Small intestine (tissue), 7 donors: Measurements from ENCODE around the gene SYT11. TPM values are rescaled to one million over a fixed set of nuclear protein-coding genes. Genes with fewer than 3 reads are reported as not detected.

ENCODE experiments used
- DNase-seq, 2 donors: peaks; one replicate each; pipeline versions ENCODE4 v3.0.0 to v3.0.0-alpha.2; 2013
- FAIRE-seq: peaks from 2 replicates; lab custom pipeline; 2012; peaks lifted over from hg19 to GRCh38; lab: Jason Lieb, UNC
- H3K27ac ChIP-seq, 3 donors: one replicate each; pipeline ENCODE4 v1.5.1; 2013; ENCODE audit warnings: low read length in 2 of 3, mild to moderate bottlenecking in 2 of 3, control low read depth in 1 of 3, inconsistent platforms in 1 of 3, low read depth in 1 of 3, moderate library complexity in 1 of 3
- H3K27me3 ChIP-seq, 3 donors: one replicate each; pipeline ENCODE4 v1.6.1; 2013; ENCODE audit warnings: low read length in 3 of 3, inconsistent platforms in 1 of 3; ENCODE audit not compliant: control insufficient read depth in 3 of 3, insufficient read depth in 3 of 3
- H3K36me3 ChIP-seq, 3 donors: one replicate each; pipeline ENCODE4 v1.6.1; 2013; ENCODE audit warnings: low read length in 3 of 3, inconsistent platforms in 1 of 3, low read depth in 1 of 3, mild to moderate bottlenecking in 1 of 3, moderate library complexity in 1 of 3; ENCODE audit not compliant: control insufficient read depth in 3 of 3, insufficient read depth in 2 of 3
- H3K4me1 ChIP-seq, 3 donors: one replicate each; pipeline ENCODE4 v1.6.1; 2013; ENCODE audit warnings: low read length in 2 of 3, inconsistent platforms in 1 of 3, low read depth in 1 of 3, mild to moderate bottlenecking in 1 of 3, moderate library complexity in 1 of 3; ENCODE audit not compliant: control insufficient read depth in 3 of 3, insufficient read depth in 2 of 3
- H3K4me3 ChIP-seq, 3 donors: one replicate each; pipeline ENCODE4 v1.5.1; 2013; ENCODE audit warnings: low read length in 3 of 3, control low read depth in 1 of 3, inconsistent platforms in 1 of 3, low read depth in 1 of 3, mild to moderate bottlenecking in 1 of 3, moderate library complexity in 1 of 3
- H3K9me3 ChIP-seq, 2 donors: one replicate each; pipeline ENCODE4 v1.6.1; 2013; ENCODE audit warnings: low read depth in 1 of 2, low read length in 1 of 2; ENCODE audit not compliant: control insufficient read depth in 2 of 2, insufficient read depth in 1 of 2
- WGBS, 3 donors: extraction: QIAGEN DNeasy Blood & Tissue Kit; methylation state at CpG; one replicate each; pipeline ENCODE4 v1.1.7; 2013; 5-methylcytosine and 5-hydroxymethylcytosine counted together
- polyA plus RNA-seq, 4 donors: library from polyadenylated mRNA; stranded (reverse) in 3 of 4; unstranded in 1 of 4; fragments of 200-250 nt in 3 of 4; fragments of 120-200 nt in 1 of 4; gene quantifications; one replicate each; pipeline versions ENCODE4 v1.2.1 to v1.2.3, GENCODE V29; 2013
- donor health status: healthy with polysubstance abuse.
- donor health status: control.
- donor health status: control.
- donor health status: Bipolar disorder and iron deficiency.
- donor health status: healthy.

The SYT11 gene
- polyA plus RNA-seq, 4 donors: 0.54 to 12.9 (median 4.7) TPM; not detected in 1

- H3K4me3 ChIP-seq: peak within 1 kb of the TSS; percentile 68 to 75 (median 72)
- no peaks in the 10 kb centered on the region for H3K9me3 ChIP-seq
- peaks cover 0 to 4% (median 0%) of the 10 kb centered on the region in 3 donors for H3K4me1 ChIP-seq
- peak within 1 kb of the TSS; percentile 79 to 94 (median 91) for H3K27ac ChIP-seq
- H3K36me3 ChIP-seq: peaks cover 4 to 57% (median 28%) of the 10 kb centered on the region in 3 donors
- FAIRE-seq (no peak), DNase-seq (peak; percentile 87 to 93)
- H3K27me3 ChIP-seq: no peaks in the 10 kb centered on the region
- WGBS, 3 donors: 6 to 7% (median 6%) methylated on average over 33 to 34 of the region's 34 CpGs
These were observed 52.0 kb downstream of the SYT11 start, which contains the start of gene RIT1 for GRCh38 chr1:155911156-155912055. TSS of gene RIT1 (minus strand) at chr1:155911349. CDS start at chr1:155910761, 588 bp downstream.

- Histone ChIP-seq H3K36me3 (peaks cover 8 to 50% (median 28%) of the 10 kb centered on the region in 3 donors), H3K9me3 (no peaks in the 10 kb centered on the region), H3K4me1 (peaks cover 0 to 4% (median 0%) of the 10 kb centered on the region in 3 donors), H3K27me3 (no peaks in the 10 kb centered on the region), H3K27ac (peak overlapping the region in 2 of 3 donors; percentile 91 to 94), H3K4me3 (no peak overlapping the region)
- WGBS, 3 donors: 74 to 83% (median 82%) methylated on average over 11 of the region's 11 CpGs
- no peak for FAIRE-seq
- no peak for DNase-seq
These were observed 52.7 kb downstream of the SYT11 start for GRCh38 chr1:155912056-155912536.

GRCh38 chr1:155913969-155914757, 54.8 kb downstream of the SYT11 start:
- DNase-seq: no peak
- Histone ChIP-seq H3K4me1 (peaks cover 0 to 4% (median 0%) of the 10 kb centered on the region in 3 donors), H3K27ac (no peak overlapping the region), H3K36me3 (peaks cover 11 to 36% (median 34%) of the 10 kb centered on the region in 3 donors), H3K4me3 (no peak overlapping the region), H3K27me3 (no peaks in the 10 kb centered on the region), H3K9me3 (no peaks in the 10 kb centered on the region)
- no peak for FAIRE-seq
- 64 to 71% (median 68%) methylated on average over 6 of the region's 6 CpGs for WGBS, 3 donors

GRCh38 chr1:155918660-155919059, 59.3 kb downstream of the SYT11 start:
- 55 to 74% (median 69%) methylated on average over 3 of the region's 3 CpGs for WGBS, 3 donors
- FAIRE-seq (no peak), DNase-seq (no peak)
- Histone ChIP-seq H3K27ac (no peak overlapping the region), H3K36me3 (peaks cover 26 to 52% (median 40%) of the 10 kb centered on the region in 3 donors), H3K27me3 (no peaks in the 10 kb centered on the region), H3K4me3 (no peak overlapping the region), H3K9me3 (no peaks in the 10 kb centered on the region), H3K4me1 (no peaks in the 10 kb centered on the region)

DNA sequence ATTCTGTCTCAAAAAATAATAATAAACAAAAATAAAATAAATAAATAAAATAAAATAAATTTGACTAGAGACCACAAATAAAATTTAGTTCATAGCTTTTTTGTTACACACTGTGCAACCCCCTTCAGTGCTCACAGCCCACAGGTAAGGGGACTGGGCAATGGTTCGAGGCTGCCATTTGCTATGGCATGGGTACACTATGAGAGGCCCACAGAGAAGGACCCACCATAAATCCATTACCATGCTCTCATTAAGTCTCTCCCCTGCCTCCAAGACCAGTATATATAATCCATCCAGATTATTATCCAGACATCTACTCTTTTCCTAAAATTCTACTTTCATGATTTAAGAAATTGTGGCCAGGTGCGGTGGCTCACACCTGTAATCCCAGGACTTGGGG, 60.4 kb downstream of the SYT11 start:
- no peak overlapping the region for H3K4me3 ChIP-seq
- peaks cover 23 to 59% (median 33%) of the 10 kb centered on the region in 3 donors for H3K36me3 ChIP-seq
- no peak for FAIRE-seq
- H3K4me1 ChIP-seq: no peaks in the 10 kb centered on the region
- no peak for DNase-seq
- H3K9me3 ChIP-seq: no peaks in the 10 kb centered on the region
- 97 to 100% (median 100%) methylated on average over 2 of the region's 2 CpGs for WGBS, 3 donors
- H3K27ac ChIP-seq: no peak overlapping the region
- H3K27me3 ChIP-seq: no peaks in the 10 kb centered on the region

- FAIRE-seq: no peak
- Histone ChIP-seq H3K9me3 (no peaks in the 10 kb centered on the region), H3K4me3 (no peak overlapping the region), H3K36me3 (peaks cover 29 to 59% (median 30%) of the 10 kb centered on the region in 3 donors), H3K4me1 (no peaks in the 10 kb centered on the region), H3K27me3 (no peaks in the 10 kb centered on the region), H3K27ac (no peak overlapping the region)
- no peak for DNase-seq
- WGBS, 3 donors: 86 to 98% (median 89%) methylated on average over 3 of the region's 3 CpGs
These were observed 61.4 kb downstream of the SYT11 start for GRCh38 chr1:155920717-155921116.

GRCh38 chr1:155925506-155925905, 66.1 kb downstream of the SYT11 start:
- H3K36me3 ChIP-seq: peaks cover 24 to 64% (median 27%) of the 10 kb centered on the region in 3 donors
- H3K4me3 ChIP-seq: no peak overlapping the region
- H3K9me3 ChIP-seq: no peaks in the 10 kb centered on the region
- FAIRE-seq: no peak
- no peaks in the 10 kb centered on the region for H3K27me3 ChIP-seq
- 54 to 86% (median 65%) methylated on average over 2 of the region's 2 CpGs for WGBS, 3 donors
- H3K4me1 ChIP-seq: no peaks in the 10 kb centered on the region
- peak overlapping the region in 2 of 3 donors; percentile 24 to 55 for H3K27ac ChIP-seq
- peak in 1 of 2 donors; percentile 87 for DNase-seq

DNA sequence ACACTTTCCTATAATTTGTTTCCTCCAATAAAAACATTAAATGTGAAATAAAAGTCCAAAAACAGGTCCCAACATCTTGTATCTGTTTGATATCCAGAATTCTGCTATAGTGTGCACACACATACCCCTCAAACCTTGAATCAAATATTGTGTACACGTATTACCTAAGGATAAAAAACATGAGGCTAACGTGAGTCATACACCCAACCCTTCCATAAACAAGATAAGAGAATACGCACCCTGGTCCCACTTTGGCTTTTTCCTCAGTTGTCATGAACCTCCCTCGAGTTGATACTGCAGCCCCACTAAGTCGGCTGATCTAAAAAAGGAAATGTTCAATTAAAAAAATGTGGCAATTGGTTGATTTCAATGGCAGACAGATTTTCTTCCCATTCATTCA, 69.7 kb downstream of the SYT11 start:
- Histone ChIP-seq H3K27me3 (no peaks in the 10 kb centered on the region), H3K9me3 (no peaks in the 10 kb centered on the region), H3K27ac (no peak overlapping the region), H3K4me3 (no peak overlapping the region), H3K4me1 (peaks cover 3 to 14% (median 13%) of the 10 kb centered on the region in 3 donors), H3K36me3 (peaks cover 17 to 64% (median 19%) of the 10 kb centered on the region in 3 donors)
- peak in 1 of 2 donors; percentile 78 for DNase-seq
- FAIRE-seq: no peak
- WGBS, 3 donors: 18 to 53% (median 33%) methylated on average over 5 of the region's 5 CpGs
